Right lobe of liver (tissue), 4 donors: ENCODE results near the gene ALDH18A1.

Experiments used
- CTCF ChIP-seq, 4 donors: fragments of 200-600 bp in 3 of 4; fragments of 450-650 bp in 1 of 4; IDR thresholded peaks; one replicate each; pipeline versions ENCODE4 v1.5.1 to v1.8.0; 2016 to 2022; ENCODE audit warnings: antibody characterized with exemption in 4 of 4, mild to moderate bottlenecking in 2 of 4
- POLR2A ChIP-seq: fragments of 450-650 bp; IDR thresholded peaks from one replicate; pipeline ENCODE4 v1.6.1; 2017; ENCODE audit warnings: antibody characterized with exemption, mild to moderate bottlenecking
- donor health status: DM: no; HTN: no; CAD: no.
- donor health status: DM: no; HTN: no; CAD: no.
- donor health status: DM: no; HTN: yes; CAD: no.

- TF ChIP-seq CTCF (IDR thresholded peaks at IDR 0.05): no peak
- TF ChIP-seq POLR2A: no peak
These were observed 8.0 kb upstream of the ALDH18A1 start for GRCh38 chr10:95664543-95664942.
